Measurements from ENCODE around the gene PLEKHA8.

Gene PLEKHA8

DNA sequence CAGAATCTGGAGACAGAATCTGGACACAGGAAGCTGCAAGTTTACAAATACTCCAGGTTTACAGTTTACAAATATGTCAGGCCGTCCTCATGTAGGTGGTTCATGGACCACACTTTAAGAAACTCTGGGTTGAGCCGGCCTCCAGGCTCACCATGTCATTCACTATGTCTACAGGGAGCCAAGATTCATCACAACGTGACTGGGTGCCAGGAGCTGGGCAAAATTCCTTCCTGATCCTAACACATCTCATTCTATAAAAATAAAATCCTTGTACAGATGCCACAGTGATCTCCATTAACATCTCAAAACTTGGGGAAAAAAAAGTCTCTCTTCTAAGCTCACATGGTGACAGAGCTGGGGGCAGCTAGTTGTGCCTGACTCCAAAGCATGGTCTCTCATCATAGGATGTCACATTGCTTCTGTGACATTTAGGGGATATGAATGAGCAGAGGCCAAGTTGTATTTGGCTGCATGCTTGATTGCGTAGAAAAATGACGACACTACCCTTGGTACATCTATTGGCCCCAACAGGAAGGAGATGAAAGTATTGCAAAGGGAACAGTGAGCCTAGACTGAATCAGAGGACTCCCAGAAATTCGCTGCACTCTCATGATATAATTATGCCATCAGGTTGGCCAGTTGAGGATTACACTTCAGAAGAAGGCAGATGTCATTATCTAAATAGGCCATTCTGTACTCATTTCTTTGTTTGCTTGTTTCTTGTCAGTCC is 142.4 kb downstream of the PLEKHA8 start:
- H3K36me3 ChIP-seq (ENCODE audit: control insufficient read depth, insufficient read depth, low read length): no peaks in the 10 kb centered on the region
- no peaks in the 10 kb centered on the region for H3K27me3 ChIP-seq (replicated peaks; ENCODE audit: control insufficient read depth, insufficient read depth, low read length, poor library complexity, severe bottlenecking)
- H3K4me3 ChIP-seq (ENCODE audit: insufficient read depth, low read depth, low read length, poor library complexity, severe bottlenecking): no peak overlapping the region
- no peaks in the 10 kb centered on the region for H3K4me1 ChIP-seq (ENCODE audit: control insufficient read depth, insufficient read depth, low read length, poor library complexity, severe bottlenecking)
- no peak for DNase-seq
- no peaks in the 10 kb centered on the region for H3K9me3 ChIP-seq (ENCODE audit: control insufficient read depth, low read length)
- no peak overlapping the region for H3K27ac ChIP-seq (ENCODE audit: insufficient read depth, low read length, poor library complexity, severe bottlenecking)

DNA sequence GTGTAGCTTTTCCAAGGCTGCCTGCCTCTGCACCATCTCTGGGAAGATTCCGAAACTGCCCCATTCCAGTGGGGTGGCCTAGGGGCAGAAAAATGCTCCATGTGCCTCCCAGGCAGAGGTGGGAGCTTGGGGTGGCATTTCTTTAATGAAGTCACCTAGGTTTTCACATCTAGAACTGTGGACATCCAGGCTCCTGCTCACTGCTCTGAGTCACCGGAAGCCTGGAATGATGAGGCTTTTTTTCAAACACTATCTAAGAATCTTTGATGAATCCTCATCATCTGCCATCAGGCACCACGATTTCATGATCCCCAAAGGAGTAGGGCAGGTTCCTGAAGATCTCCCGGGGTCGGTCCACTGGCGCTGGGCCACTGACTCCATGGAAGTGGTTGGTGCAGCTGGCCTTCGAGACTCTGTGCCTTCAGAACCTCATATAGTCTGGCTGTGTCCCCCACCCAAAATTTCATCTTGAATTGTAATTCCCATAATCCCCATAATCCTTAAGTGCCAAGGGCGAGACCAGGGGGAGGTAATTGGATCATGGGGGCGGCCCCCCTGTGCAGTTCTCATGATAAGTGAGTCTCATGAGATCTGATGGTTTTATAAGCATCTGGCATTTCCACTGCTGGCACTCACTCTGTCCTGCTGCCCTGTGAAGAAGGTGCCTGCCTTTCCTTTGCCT is 143.7 kb downstream of the PLEKHA8 start:
- no peaks in the 10 kb centered on the region for H3K4me1 ChIP-seq (ENCODE audit: control insufficient read depth, insufficient read depth, low read length, poor library complexity, severe bottlenecking)
- H3K4me3 ChIP-seq (ENCODE audit: insufficient read depth, low read depth, low read length, poor library complexity, severe bottlenecking): no peak overlapping the region
- no peak overlapping the region for H3K27ac ChIP-seq (ENCODE audit: insufficient read depth, low read length, poor library complexity, severe bottlenecking)
- H3K36me3 ChIP-seq (ENCODE audit: control insufficient read depth, insufficient read depth, low read length): no peaks in the 10 kb centered on the region
- H3K27me3 ChIP-seq (replicated peaks; ENCODE audit: control insufficient read depth, insufficient read depth, low read length, poor library complexity, severe bottlenecking): no peaks in the 10 kb centered on the region
- DNase-seq: no peak
- no peaks in the 10 kb centered on the region for H3K9me3 ChIP-seq (ENCODE audit: control insufficient read depth, low read length)

DNA sequence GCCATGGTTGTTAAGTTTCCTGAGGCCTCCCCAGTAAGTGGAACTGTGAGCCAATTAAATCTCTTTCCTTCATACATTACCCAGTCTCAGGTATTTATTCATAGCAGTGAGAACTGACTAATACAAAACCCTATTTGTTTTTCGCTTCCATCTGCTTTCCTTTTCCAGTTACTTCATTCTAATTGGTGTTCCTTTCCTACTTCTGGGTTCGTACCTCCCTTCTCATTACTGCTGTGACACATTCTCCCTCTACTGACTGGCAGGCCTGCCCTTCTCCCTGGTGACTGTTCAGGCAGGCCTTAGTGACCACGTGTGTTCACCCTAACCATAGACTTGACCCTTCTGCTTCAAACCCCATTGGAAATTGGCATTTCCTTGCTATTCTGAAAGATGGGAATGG is 144.2 kb downstream of the PLEKHA8 start:
- Histone ChIP-seq H3K36me3 (ENCODE audit: control insufficient read depth, insufficient read depth, low read length) (no peaks in the 10 kb centered on the region), H3K4me1 (ENCODE audit: control insufficient read depth, insufficient read depth, low read length, poor library complexity, severe bottlenecking) (no peaks in the 10 kb centered on the region), H3K4me3 (ENCODE audit: insufficient read depth, low read depth, low read length, poor library complexity, severe bottlenecking) (no peak overlapping the region), H3K27ac (ENCODE audit: insufficient read depth, low read length, poor library complexity, severe bottlenecking) (no peak overlapping the region), H3K27me3 (replicated peaks; ENCODE audit: control insufficient read depth, insufficient read depth, low read length, poor library complexity, severe bottlenecking) (no peaks in the 10 kb centered on the region), H3K9me3 (ENCODE audit: control insufficient read depth, low read length) (no peaks in the 10 kb centered on the region)
- no peak for DNase-seq

- no peak overlapping the region for H3K27ac ChIP-seq (ENCODE audit: insufficient read depth, low read length, poor library complexity, severe bottlenecking)
- no peak overlapping the region for H3K4me3 ChIP-seq (ENCODE audit: insufficient read depth, low read depth, low read length, poor library complexity, severe bottlenecking)
- no peaks in the 10 kb centered on the region for H3K9me3 ChIP-seq (ENCODE audit: control insufficient read depth, low read length)
- H3K27me3 ChIP-seq (replicated peaks; ENCODE audit: control insufficient read depth, insufficient read depth, low read length, poor library complexity, severe bottlenecking): no peaks in the 10 kb centered on the region
- no peak for DNase-seq
- no peaks in the 10 kb centered on the region for H3K4me1 ChIP-seq (ENCODE audit: control insufficient read depth, insufficient read depth, low read length, poor library complexity, severe bottlenecking)
- H3K36me3 ChIP-seq (ENCODE audit: control insufficient read depth, insufficient read depth, low read length): no peaks in the 10 kb centered on the region
Observed at GRCh38 chr7:30173058-30173897, 145.1 kb downstream of the PLEKHA8 start.

GRCh38 chr7:30175180-30175579 is 147.0 kb downstream of the PLEKHA8 start:
- H3K36me3 ChIP-seq (ENCODE audit: control insufficient read depth, insufficient read depth, low read length): no peaks in the 10 kb centered on the region
- no peak for DNase-seq

DNA sequence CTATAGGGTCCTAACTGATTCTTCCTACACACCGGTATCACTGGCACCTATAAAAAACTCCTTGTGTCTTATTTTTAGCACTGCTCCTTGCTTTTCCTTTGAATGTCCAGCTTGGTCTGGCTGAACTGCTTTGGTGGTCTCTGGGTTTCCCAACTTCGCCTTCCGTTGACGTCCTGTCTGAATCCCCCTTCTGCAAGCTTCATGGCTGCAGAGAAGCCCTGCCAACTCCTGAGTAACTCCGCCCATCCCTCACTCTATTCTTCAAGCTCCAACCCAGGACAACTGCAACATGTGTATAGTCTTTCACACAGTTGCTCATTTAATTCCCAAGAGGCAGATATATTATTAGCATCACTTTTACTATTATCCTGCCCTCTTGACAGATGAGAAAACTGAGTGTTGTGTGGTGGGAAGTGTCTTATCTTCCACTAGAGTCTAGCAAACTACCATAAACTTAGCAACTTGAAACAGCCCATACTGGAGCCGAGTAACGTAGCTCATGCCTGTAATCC is 147.5 kb downstream of the PLEKHA8 start:
- no peak for DNase-seq
- H3K36me3 ChIP-seq (ENCODE audit: control insufficient read depth, insufficient read depth, low read length): no peaks in the 10 kb centered on the region
- H3K27ac ChIP-seq (ENCODE audit: insufficient read depth, low read length, poor library complexity, severe bottlenecking): no peak overlapping the region
- no peaks in the 10 kb centered on the region for H3K4me1 ChIP-seq (ENCODE audit: control insufficient read depth, insufficient read depth, low read length, poor library complexity, severe bottlenecking)
- no peaks in the 10 kb centered on the region for H3K27me3 ChIP-seq (replicated peaks; ENCODE audit: control insufficient read depth, insufficient read depth, low read length, poor library complexity, severe bottlenecking)
- H3K4me3 ChIP-seq (ENCODE audit: insufficient read depth, low read depth, low read length, poor library complexity, severe bottlenecking): no peak overlapping the region
- no peaks in the 10 kb centered on the region for H3K9me3 ChIP-seq (ENCODE audit: control insufficient read depth, low read length)

More at GRCh38 chr7:30175180-30175579, 147.0 kb downstream of the PLEKHA8 start:
- Histone ChIP-seq H3K4me3 (ENCODE audit: insufficient read depth, low read depth, low read length, poor library complexity, severe bottlenecking) (no peak overlapping the region), H3K9me3 (ENCODE audit: control insufficient read depth, low read length) (no peaks in the 10 kb centered on the region), H3K4me1 (ENCODE audit: control insufficient read depth, insufficient read depth, low read length, poor library complexity, severe bottlenecking) (no peaks in the 10 kb centered on the region), H3K27me3 (replicated peaks; ENCODE audit: control insufficient read depth, insufficient read depth, low read length, poor library complexity, severe bottlenecking) (no peaks in the 10 kb centered on the region), H3K27ac (ENCODE audit: insufficient read depth, low read length, poor library complexity, severe bottlenecking) (no peak overlapping the region)

DNA sequence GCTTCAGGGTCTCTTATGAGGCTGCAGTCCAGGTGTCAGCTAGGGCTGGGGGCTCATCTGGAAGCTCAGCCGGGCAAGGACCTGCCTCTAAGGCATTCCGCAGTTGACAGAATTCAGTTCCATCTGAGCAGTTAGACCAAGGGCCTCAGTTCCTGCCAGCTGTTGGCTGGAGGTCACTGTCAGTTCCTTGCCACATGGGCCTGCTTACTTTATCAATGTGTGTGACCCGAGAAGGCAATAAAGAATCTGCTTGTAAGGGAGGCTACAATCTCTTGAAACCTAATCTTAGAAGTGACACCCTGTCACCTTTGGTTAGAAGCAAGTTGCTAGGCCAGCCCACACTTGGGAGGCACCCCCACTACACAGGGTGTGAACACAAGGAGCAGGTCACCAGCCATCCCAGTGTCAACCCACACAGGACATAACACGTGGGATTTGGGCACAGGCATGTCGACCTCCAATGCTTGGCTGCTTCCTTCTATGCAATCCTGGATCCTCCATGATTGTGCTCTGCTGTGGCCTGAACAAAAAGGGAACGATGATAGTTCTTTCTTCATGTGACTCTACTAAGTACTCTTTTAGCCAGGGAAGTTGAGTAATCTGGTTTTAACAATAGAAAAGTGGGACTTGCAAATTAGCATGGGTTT is 148.4 kb downstream of the PLEKHA8 start:
- no peaks in the 10 kb centered on the region for H3K27me3 ChIP-seq (replicated peaks; ENCODE audit: control insufficient read depth, insufficient read depth, low read length, poor library complexity, severe bottlenecking)
- H3K4me3 ChIP-seq (ENCODE audit: insufficient read depth, low read depth, low read length, poor library complexity, severe bottlenecking): no peak overlapping the region
- no peaks in the 10 kb centered on the region for H3K36me3 ChIP-seq (ENCODE audit: control insufficient read depth, insufficient read depth, low read length)
- DNase-seq: no peak
- no peak overlapping the region for H3K27ac ChIP-seq (ENCODE audit: insufficient read depth, low read length, poor library complexity, severe bottlenecking)
- H3K4me1 ChIP-seq (ENCODE audit: control insufficient read depth, insufficient read depth, low read length, poor library complexity, severe bottlenecking): no peaks in the 10 kb centered on the region
- no peaks in the 10 kb centered on the region for H3K9me3 ChIP-seq (ENCODE audit: control insufficient read depth, low read length)

DNA sequence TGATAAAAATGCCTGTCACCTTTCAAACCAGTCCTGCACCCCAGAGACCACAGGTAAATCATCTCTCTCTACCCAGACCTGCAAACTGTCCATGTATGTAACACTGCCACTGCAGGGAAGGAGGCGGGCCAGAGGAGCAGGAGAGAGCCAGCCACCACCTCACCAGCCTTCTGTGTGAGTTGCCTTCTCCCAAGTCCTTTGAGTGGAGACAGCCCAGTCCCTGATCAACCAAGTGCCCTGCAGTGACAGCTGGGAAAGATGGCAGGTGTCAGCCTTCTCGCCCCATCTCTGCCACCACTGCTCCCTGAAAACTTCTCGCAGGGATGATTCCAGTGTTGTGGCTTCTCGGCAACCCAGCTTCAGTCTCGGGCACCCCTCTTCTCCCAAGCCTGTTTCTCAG is 149.0 kb downstream of the PLEKHA8 start:
- no peaks in the 10 kb centered on the region for H3K27me3 ChIP-seq (replicated peaks; ENCODE audit: control insufficient read depth, insufficient read depth, low read length, poor library complexity, severe bottlenecking)
- H3K36me3 ChIP-seq (ENCODE audit: control insufficient read depth, insufficient read depth, low read length): no peaks in the 10 kb centered on the region
- no peak overlapping the region for H3K27ac ChIP-seq (ENCODE audit: insufficient read depth, low read length, poor library complexity, severe bottlenecking)
- no peak overlapping the region for H3K4me3 ChIP-seq (ENCODE audit: insufficient read depth, low read depth, low read length, poor library complexity, severe bottlenecking)
- no peaks in the 10 kb centered on the region for H3K4me1 ChIP-seq (ENCODE audit: control insufficient read depth, insufficient read depth, low read length, poor library complexity, severe bottlenecking)
- no peaks in the 10 kb centered on the region for H3K9me3 ChIP-seq (ENCODE audit: control insufficient read depth, low read length)
- no peak for DNase-seq

GRCh38 chr7:30177965-30178364 is 149.8 kb downstream of the PLEKHA8 start:
- H3K9me3 ChIP-seq (ENCODE audit: control insufficient read depth, low read length): no peaks in the 10 kb centered on the region
- H3K4me1 ChIP-seq (ENCODE audit: control insufficient read depth, insufficient read depth, low read length, poor library complexity, severe bottlenecking): no peaks in the 10 kb centered on the region
- H3K4me3 ChIP-seq (ENCODE audit: insufficient read depth, low read depth, low read length, poor library complexity, severe bottlenecking): no peak overlapping the region
- no peaks in the 10 kb centered on the region for H3K36me3 ChIP-seq (ENCODE audit: control insufficient read depth, insufficient read depth, low read length)
- no peak overlapping the region for H3K27ac ChIP-seq (ENCODE audit: insufficient read depth, low read length, poor library complexity, severe bottlenecking)
- no peaks in the 10 kb centered on the region for H3K27me3 ChIP-seq (replicated peaks; ENCODE audit: control insufficient read depth, insufficient read depth, low read length, poor library complexity, severe bottlenecking)
- DNase-seq: no peak
